DMS53 treated with DMSO at 0.1 percent for 48 hours (cell line): Measurements from ENCODE around the gene PRSS53.

Experiments used
- DNase-seq: peaks from one replicate; lab custom pipeline; 2025; ENCODE audit not compliant: unreplicated experiment; lab: John Stamatoyannopoulos, UW

PRSS53 gene

DNA sequence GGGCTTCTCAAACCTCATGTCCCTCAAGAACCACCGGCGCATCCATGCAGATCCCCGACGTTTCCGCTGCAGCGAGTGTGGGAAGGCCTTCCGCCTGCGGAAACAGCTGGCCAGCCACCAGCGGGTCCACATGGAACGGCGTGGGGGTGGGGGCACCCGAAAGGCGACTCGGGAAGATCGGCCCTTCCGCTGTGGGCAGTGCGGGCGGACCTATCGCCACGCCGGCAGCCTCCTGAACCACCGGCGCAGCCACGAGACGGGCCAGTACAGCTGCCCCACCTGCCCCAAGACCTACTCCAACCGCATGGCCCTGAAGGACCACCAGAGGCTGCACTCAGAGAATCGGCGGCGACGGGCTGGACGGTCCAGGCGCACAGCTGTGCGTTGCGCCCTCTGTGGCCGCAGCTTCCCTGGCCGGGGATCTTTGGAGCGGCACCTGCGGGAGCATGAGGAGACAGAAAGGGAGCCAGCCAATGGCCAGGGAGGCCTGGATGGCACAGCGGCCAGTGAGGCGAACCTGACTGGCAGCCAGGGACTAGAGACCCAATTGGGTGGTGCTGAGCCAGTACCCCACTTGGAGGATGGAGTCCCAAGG lies 8.6 kb downstream of the PRSS53 start:
- no peak for DNase-seq

- no peak for DNase-seq
Observed at GRCh38 chr16:31079342-31079944, 9.3 kb downstream of the PRSS53 start.

- no peak for DNase-seq
Observed at GRCh38 chr16:31078597-31079341, 10.0 kb downstream of the PRSS53 start.

- no peak for DNase-seq
Observed at GRCh38 chr16:31077592-31078396, 10.9 kb downstream of the PRSS53 start.

DNA sequence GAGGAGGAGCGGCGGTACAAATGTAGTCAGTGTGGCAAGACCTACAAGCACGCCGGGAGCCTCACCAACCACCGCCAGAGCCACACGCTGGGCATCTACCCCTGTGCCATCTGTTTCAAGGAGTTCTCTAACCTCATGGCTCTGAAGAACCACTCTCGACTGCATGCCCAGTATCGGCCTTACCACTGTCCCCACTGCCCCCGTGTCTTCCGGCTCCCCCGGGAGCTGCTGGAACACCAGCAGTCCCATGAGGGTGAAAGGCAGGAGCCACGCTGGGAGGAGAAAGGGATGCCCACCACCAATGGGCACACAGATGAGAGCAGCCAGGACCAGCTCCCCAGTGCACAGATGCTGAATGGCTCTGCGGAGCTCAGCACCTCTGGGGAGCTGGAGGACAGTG lies 11.7 kb downstream of the PRSS53 start:
- DNase-seq: no peak

GRCh38 chr16:31076319-31076718 lies 12.4 kb downstream of the PRSS53 start:
- no peak for DNase-seq

DNA sequence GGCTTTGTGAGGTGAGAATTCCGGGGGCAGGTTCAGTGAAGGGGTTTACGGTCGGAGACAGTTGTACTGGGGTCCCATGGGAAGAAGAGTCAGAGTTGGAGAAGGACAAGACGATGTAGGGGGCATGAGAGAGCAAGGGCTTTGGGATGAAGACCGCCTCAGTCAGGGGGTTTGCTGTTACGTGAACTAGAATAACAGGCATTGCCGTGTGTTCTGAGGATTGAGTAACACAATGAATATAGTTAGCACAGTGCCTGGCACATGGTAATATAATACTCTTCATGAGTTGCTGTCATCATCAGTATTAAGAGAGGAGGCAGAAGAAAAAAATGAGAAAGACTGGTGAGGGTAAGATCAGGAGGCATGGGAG lies 13.9 kb downstream of the PRSS53 start:
- DNase-seq: no peak

DNA sequence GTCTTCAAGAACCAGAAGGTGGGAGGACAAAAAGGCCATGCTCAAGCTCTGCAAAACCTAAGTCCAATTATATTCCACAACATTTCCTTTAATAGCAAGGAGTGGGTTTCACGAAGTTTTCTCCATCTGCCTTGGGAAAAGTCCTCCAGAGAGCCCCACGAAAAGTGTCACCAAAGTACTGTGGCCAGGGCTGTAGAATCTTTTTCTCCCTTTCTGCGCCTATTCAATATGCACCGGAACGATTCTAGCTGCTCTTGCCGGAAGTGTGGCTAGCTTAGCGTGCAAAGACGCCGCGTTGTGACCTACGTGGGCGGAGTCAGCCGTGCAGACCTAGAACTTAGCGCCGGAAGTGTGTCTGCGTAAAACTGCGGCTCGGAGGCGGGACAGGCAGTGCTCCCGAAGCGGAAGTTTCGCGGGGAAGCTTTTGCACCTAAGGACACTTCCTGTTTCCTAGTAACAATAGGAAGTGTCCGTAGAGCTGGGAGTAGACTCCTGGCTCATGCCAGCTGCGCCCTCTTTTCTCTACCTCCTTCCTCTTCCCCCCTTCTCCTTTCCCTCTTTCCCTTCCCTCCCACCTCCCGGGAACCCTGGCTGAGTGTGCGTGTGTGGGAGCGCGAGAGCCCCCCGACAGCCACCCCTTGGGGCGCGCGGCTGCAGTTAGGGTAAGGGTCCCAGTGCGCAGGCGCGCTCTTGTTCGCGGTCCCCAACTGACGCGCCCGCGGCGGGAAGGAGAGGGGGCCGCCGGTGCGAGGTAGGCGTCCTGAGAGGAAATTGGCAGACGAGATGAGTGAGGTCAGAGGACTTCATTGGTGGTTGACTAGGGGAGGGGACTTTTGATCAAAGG lies 14.6 kb downstream of the PRSS53 start, which contains the start of the genes ZNF646 and ZNF668:
TSS of gene ZNF646 (plus strand) at position 453 of the 844 bp plus-strand sequence. CDS start 1,903 bp downstream, outside the sequence.
TSS of gene ZNF668 (minus strand) at position 271 of the 844 bp plus-strand sequence. CDS start 9,781 bp downstream, outside the sequence.
- peak; percentile 97 for DNase-seq

DNA sequence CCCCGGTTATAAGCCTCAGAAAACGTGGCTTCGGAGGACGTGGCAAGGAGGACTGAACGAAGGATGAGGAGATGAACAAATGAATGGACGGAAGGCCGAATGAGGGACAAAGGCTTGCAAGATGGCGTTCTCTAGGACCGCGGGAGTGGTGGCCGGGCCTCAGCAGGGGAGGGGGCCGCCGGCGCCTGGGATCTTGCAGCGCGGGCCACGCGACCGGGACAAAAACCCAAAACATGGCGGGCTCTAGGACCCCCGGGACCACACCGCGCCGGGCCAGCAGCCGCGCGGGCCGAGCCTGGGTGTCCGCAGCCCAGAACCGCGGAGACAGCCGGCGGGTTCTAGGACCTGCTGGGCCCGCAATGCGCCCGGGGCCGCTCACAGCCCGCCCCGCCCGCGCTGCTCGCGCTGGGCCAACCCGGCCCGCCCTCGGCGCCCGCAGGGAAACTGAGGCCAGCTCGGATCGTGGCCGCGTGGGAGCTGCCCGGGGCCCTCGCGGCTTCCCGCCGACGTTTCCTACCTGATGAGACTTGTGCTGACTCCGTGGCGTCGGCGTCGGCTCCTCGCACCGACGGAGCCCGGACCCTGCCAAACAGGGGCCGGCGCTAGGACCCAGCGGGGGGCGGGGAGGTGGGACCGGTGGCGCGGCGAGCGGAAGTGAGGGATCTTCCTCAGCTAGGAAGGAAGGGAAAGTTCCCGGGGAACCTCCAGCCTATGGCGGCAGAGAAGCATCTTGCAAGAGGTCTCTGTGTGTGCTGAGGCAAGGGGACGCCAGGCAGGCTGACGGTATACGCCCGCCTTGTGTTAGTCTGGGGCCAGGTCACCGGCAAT lies 15.4 kb downstream of the PRSS53 start:
- peak; percentile 45 for DNase-seq

DNA sequence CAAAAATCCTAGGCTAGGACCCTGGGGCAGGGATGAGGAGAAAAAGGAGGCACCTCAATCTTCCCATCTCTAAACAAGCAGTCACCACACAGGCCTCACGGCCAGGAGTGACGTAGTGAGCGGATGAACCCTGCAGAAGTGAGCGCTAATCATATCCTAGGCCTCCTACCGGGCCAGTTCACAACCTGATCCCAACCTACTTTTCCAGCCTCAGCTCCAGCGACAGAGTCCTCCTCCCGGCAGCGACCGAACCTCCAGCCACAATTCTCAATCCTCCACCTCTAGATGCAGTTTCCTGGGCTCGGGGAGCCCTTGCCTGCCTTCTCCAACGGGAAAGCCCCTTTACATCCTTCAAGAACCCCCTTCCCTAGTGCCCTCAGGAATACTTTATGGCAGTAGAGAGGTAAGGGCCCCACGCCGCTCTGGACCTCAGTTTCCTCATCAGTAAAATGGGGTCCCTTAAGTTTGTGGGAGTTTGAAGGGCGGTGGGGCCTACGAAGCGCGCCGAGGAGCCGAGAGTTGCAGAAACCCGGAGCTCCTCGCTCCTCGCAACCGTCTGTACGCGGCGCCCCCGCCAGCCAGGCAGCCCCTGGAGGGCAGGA lies 16.1 kb downstream of the PRSS53 start:
- no peak for DNase-seq

DNA sequence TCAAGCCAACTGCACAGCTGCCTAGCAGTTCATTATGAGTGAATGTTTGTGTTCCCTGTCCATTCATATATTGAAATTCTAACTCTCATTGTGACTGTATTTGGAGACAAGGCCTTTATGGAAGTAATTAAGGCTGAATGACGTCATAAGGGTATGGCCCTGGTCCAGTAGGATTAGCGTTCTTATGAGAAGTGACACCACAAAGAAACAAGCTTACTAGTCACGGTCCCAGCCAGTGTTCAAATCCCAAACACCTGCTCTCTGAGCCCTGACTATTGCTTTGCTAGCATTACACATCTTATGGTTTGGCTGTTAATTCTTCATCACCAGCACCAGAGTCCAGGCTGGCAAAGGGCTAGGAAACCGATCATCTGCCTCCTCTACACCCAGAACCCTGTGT lies 16.9 kb downstream of the PRSS53 start:
- DNase-seq: no peak

GRCh38 chr16:31067342-31067741 lies 21.4 kb downstream of the PRSS53 start:
- no peak for DNase-seq

- DNase-seq: no peak
Observed at GRCh38 chr16:31064882-31065461, 23.8 kb downstream of the PRSS53 start.

DNA sequence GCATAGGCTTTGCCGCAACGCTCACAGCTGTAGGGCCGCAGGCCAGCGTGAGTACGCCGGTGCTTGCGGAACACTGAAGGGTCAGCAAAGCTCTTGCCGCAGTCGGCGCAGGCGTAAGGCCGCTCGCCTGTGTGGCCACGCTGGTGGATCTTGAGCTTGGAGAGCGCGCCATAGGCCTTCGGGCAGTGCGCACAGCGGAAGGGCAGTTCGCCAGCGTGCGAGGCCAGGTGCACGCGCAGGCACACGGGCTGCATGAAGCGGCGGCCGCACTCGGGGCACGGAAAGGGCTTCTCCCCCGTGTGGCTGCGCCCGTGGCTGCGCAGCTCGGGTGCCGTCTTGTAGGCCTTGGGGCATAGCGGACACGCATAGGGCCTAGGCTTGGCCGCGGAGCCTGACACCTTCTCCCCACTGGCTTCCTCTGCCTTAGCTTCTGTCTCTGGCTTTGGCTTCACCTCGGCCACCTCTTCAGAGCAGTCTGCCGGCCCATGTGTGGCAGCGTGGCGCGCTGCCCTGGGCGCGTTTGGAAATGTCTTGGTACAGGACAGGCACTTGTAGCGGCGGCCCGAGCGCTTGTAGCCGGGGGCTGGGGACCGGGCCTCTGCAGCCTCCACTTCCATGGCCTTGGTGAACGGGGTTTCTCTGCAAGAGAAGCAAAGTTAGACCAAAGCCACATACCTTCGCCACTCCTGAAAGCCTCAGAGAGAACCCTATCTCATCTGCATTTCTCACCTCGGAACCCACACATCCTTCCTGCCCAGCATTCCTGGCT lies 24.7 kb downstream of the PRSS53 start:
- DNase-seq: no peak

DNA sequence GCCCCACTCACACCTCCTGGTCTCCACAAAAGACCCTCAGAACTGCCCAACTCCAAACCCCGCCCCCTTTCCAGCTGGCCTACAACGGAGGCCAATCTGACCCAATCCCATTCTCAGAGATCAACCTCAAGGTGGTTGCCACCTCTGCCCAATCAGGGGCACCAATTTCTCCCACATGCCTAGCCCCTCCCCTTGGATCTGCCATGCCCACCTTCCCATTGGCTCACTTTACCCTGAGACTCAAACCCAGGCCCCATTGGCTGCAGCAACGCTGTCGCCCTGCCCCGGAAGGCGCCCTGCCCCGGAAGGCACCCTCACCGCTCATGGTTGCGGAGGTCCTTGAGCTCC lies 25.3 kb downstream of the PRSS53 start:
- no peak for DNase-seq

GRCh38 chr16:31061813-31062440 lies 26.8 kb downstream of the PRSS53 start:
- DNase-seq: no peak

DNA sequence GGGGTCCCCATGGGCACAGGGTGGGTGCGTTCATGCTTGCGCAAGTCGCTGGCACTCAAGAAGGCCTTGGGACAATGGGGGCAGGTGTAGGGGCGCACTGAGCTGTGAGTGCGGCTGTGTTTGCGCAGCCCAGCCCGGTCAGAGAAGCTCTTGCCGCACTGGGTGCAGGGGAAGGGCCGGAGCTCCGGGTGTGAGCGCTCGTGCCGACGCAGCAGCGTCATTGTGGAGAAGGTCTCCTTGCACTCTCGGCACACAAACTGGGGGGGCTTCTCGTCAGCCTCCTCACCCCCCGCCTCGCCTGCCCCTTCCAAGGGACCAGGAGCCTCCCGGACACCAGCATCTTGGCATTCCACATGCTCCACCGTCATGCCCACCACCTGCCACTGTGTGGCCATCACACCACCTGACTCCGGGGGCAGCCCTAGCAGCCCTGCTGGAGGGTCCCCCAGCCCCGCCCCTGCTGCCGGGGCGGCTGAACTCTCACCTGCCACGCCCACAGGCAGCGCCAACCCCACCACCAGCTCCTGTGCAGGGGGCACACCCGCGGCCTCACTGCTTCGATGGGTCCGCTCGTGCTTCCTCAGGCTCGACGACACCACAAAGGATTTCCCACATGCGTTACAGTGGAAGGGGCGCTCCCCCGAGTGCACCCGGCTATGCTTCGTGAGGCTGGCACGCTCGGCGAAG lies 27.5 kb downstream of the PRSS53 start:
- no peak for DNase-seq
